ENCODE results near the gene PPM1N. TPM values are rescaled to one million over a fixed set of nuclear protein-coding genes. Genes with fewer than 3 reads are reported as not detected.

PPM1N gene
- total and polyA plus RNA-seq, 2 of the 13 experiments (the other 11 are each of a cell fraction or from before 2014, with no cell fraction given) = 0.31 to 1.8 TPM

DNA sequence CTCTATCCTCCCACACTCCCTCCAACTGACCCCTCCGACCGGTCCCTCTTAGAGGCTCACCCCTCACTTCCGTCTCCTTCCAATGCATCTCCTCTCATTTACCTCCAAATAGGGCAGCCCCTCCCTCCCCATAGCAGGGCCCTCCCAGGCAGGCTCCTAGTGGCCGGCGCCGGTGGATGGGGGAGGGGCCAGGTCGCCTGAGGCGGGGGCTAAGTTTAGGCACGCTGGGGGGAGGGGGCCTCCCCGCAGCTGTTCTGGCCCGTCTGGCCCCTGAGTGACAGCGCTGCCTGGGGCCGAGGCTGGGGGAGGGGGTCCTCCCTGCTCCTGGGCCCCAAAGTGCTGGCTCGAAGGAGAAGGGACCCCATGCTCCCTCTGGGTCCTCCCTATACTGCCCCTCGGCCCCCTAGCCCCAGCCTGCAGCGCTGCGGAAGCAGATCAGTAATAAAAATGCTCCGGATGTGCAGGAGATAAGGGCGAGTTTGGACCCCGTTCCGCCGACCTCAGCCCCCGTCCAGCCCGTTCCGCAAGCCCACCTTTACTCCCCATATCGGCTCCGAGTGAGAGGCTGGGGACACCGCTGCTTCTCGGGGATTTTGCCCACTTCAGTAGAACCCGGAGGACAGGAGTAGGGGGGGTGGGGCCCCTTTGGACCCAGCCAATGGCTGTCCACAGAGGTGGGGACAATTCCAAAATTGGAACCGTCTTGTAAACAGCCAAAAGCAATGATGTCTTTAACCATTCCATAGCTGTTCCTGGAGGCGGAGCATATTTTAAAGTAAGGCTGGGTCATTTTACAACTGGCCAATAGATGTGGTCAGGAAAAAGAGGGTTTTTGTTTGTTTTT is 5.4 kb upstream of the PPM1N start (continued):
- TF ChIP-seq FOXA3 (CRISPR knock-in tag; IDR thresholded peaks at IDR 0.05) (peak; percentile 71), RFXAP (CRISPR knock-in tag; IDR thresholded peaks at IDR 0.05; ENCODE audit: borderline replicate concordance) (peak; percentile 65; the same call in 1 of the 2 replicates), ZNF687 (CRISPR knock-in tag; IDR thresholded peaks at IDR 0.05) (peak; percentile 56), ZC3H4 (CRISPR knock-in tag; IDR thresholded peaks at IDR 0.05; ENCODE audit: borderline replicate concordance) (no peak), SNRNP70 (IDR thresholded peaks at IDR 0.05; ENCODE audit: low read depth, low read length) (no peak), ZNF17 (CRISPR knock-in tag; IDR thresholded peaks at IDR 0.05) (no peak), SP4 (CRISPR knock-in tag; IDR thresholded peaks at IDR 0.05) (no peak), ZMYM3 (CRISPR knock-in tag; IDR thresholded peaks at IDR 0.05) (0 out of 2 replicates have a peak, but pooled peaks have one; percentile 21), MYNN (CRISPR knock-in tag; IDR thresholded peaks at IDR 0.05; ENCODE audit: low read depth) (no peak), ZFYVE20 (CRISPR knock-in tag; IDR thresholded peaks at IDR 0.05; ENCODE audit: borderline replicate concordance, low read depth) (no peak), KDM5B (CRISPR knock-in tag; IDR thresholded peaks at IDR 0.05; ENCODE audit: borderline replicate concordance) (0 out of 2 replicates have a peak, but pooled peaks have one; percentile 24), RBM39 (IDR thresholded peaks at IDR 0.05; ENCODE audit: low read depth, low read length, poor library complexity, severe bottlenecking) (peak; percentile 68), SAP130 (CRISPR knock-in tag; IDR thresholded peaks at IDR 0.05; ENCODE audit: low read depth) (peak; percentile 60), ZNF3 (CRISPR knock-in tag; IDR thresholded peaks at IDR 0.05) (no peak), SMAD9 (CRISPR knock-in tag; IDR thresholded peaks at IDR 0.05) (0 out of 2 replicates have a peak, but pooled peaks have one; percentile 53), MTA1 (CRISPR knock-in tag; IDR thresholded peaks at IDR 0.05; ENCODE audit: borderline replicate concordance) (peak; percentile 55; the same call in 1 of the 2 replicates), FOXK1 (CRISPR knock-in tag; IDR thresholded peaks at IDR 0.05; ENCODE audit: borderline replicate concordance, low read depth) (peak; percentile 61; the same call in 1 of the 2 replicates), FOXC1 (CRISPR knock-in tag; IDR thresholded peaks at IDR 0.05; ENCODE audit: borderline replicate concordance) (0 out of 2 replicates have a peak, but pooled peaks have one; percentile 31), TARDBP (CRISPR knock-in tag; IDR thresholded peaks at IDR 0.05) (0 out of 2 replicates have a peak, but pooled peaks have one; percentile 15), HNF4G (IDR thresholded peaks at IDR 0.05; ENCODE audit: borderline replicate concordance, low read depth, low read length) (no peak), HNF4G (CRISPR knock-in tag; IDR thresholded peaks at IDR 0.05; ENCODE audit: borderline replicate concordance, low read depth) (0 out of 2 replicates have a peak, but pooled peaks have one; percentile 26), MAX (IDR thresholded peaks at IDR 0.05) (peak; percentile 49; the same call in 1 of the 2 replicates), ZNF567 (CRISPR knock-in tag; IDR thresholded peaks at IDR 0.05; ENCODE audit: borderline replicate concordance) (no peak)
- TF ChIP-seq, protein P1, sequence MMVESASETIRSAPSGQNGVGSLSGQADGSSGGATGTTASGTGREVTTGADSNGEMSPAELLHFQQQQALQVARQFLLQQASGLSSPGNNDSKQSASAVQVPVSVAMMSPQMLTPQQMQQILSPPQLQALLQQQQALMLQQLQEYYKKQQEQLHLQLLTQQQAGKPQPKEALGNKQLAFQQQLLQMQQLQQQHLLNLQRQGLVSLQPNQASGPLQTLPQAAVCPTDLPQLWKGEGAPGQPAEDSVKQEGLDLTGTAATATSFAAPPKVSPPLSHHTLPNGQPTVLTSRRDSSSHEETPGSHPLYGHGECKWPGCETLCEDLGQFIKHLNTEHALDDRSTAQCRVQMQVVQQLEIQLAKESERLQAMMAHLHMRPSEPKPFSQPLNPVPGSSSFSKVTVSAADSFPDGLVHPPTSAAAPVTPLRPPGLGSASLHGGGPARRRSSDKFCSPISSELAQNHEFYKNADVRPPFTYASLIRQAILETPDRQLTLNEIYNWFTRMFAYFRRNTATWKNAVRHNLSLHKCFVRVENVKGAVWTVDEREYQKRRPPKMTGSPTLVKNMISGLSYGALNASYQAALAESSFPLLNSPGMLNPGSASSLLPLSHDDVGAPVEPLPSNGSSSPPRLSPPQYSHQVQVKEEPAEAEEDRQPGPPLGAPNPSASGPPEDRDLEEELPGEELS (CRISPR knock-in tag; IDR thresholded peaks at IDR 0.05) = peak; percentile 57
